HG02870 (cell line): ENCODE data around the gene RAPGEF5.

ENCODE experiments used
- ATAC-seq: cut with Tn5 transposase; IDR thresholded peaks from one replicate; pipeline ENCODE4 v1.9.1; 2021; ENCODE audit warnings: mild to moderate bottlenecking, moderate library complexity; ENCODE audit not compliant: unreplicated experiment

The RAPGEF5 gene

DNA sequence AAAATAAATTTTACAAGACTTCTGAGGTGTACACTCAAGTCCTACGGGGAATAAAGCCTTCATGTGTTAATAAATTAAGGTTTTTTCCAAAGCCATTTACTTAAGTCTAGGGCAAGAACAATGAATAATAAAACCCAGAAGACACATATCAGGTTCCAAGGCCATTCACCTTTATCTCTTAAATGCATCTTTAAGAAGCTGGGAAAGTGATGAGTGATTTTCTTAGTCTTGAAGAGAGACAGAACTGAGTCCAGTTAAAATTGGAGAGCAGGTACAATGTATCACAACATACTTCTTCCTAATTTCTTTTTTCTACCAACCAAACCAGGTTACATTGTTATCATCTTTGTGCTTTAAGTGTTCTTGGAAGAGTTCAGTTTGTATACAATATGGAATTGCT is 189.5 kb downstream of the RAPGEF5 start:
- no peak for ATAC-seq

- no peak for ATAC-seq
Observed at GRCh38 chr7:22166928-22167327, 190.0 kb downstream of the RAPGEF5 start.

DNA sequence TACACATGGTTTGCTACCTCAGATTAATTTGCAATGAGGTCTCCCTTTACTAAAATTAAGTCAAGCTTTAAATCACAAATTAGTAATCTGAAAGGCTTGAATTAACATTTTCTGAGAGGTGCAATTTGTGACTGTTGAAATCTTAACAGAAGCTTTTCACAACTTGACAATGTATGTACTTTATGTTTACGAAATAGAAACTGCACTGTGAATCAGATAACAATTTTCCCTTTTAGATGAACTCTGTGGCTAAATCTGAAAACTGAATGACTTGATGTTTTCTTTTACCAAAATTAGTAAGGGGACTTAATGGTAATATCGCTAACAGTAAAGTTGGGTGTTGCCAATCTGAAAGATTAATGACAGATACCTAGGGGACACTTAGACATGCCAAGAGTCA is 197.6 kb downstream of the RAPGEF5 start:
- ATAC-seq = no peak

GRCh38 chr7:22157552-22157951 is 199.4 kb downstream of the RAPGEF5 start:
- no peak for ATAC-seq

- no peak for ATAC-seq
Observed at GRCh38 chr7:22156205-22156604, 200.7 kb downstream of the RAPGEF5 start.

DNA sequence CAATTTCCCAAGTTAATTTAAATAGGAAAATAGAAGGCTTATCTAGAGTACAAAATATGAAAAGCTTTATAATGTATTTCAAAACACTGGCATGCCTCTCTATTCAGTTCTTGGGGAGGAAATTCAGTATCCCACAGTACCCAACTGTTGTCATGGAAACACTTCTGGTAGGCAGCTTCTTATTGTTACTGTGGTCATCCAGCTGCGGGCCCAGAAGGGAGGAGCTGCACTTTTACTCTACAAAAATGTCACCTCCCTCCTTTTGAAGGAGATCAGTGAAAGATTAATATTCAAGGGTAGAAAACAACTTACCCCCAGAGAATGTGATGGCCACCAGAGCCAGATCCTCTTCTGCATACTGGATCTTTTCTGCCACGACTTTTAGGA is 202.8 kb downstream of the RAPGEF5 start:
- ATAC-seq = no peak

DNA sequence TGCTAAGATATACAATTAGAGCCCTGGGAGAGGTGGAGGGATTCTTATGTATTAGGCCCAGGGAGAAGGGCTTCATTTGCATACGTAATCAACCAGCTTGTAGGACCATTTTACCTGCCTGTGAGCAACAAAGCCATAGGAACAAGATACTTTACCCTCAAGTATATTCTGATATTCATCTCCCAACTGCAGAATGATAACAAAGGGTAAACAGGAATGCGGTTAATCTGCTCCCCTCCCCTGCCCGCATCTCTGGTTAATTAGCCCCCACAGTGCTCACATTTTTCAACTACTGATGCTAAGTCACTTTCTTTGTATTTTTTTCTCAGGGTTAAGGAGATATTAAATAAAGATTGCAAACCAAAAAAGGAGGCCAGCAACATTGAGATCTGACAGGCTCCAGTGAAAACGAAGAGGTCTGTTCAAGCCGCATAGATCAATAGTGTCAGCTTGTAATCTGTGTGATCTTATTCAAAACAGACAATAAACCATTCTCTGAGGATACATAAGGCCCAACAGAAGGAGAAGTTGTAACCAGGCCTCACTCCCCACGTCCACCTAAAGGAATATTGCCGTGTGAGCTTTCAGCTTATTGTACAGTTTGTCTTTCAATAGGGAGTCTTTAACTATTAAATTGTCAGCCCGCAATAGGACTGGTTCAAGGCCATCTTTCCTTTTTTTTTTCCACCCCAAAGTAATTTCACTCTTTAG is 203.4 kb downstream of the RAPGEF5 start:
- no peak for ATAC-seq

DNA sequence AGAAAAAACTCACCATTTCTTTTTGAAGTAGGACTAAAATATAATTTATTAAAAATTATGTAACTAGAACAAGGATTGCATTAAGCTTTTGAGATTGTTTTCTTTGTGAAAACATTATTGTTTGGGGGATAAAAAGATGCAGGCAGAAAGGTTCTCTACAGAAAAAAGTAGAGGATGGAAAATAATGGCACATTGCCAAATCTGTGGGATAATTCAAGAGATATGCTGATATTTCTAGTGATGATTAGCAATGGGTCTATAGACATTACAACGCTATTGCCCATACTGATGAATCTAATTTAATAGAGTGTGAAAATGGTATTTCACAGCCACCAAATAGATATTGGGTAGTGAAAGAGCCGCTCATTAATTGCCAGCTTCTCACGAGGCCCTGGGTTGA is 204.3 kb downstream of the RAPGEF5 start:
- ATAC-seq = no peak

DNA sequence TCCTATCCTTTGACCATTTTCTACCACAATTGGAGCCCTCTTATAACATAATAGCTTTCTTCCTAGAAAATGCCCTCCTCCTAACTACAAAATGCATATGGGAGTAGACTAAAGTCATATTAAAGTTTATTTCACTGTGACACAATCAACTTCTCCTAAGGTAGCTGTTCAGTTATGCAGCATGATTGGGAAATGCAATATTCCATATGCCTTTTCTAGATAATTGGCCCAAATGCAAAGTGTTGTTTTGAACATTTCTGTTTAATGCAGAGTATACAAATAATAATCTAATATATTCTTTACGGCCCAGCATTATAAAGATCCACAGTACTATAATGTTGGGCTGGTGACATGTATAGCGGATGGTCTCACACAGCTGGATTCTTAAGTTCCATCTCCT is 205.1 kb downstream of the RAPGEF5 start:
- ATAC-seq = no peak

GRCh38 chr7:22150221-22150620 is 206.7 kb downstream of the RAPGEF5 start:
- ATAC-seq = no peak

DNA sequence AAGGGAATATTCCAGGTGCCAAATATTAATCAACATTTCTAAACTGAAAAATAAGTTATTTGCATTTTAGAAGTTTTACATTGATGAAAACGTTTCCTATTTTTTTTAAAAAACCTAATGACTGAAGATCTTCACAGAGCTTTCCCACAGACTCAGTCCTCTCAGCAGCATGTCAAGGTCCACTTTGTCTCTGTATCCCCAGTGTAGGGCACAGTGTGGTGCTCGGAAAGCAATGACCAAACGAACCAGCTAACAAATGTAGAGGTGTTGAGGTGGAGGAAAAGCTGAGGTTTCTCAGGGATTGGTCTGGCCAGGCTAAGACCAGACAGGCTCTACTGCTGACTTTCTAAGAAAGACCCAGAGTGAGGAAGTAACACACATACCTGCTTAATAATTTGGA is 209.1 kb downstream of the RAPGEF5 start:
- no peak for ATAC-seq

DNA sequence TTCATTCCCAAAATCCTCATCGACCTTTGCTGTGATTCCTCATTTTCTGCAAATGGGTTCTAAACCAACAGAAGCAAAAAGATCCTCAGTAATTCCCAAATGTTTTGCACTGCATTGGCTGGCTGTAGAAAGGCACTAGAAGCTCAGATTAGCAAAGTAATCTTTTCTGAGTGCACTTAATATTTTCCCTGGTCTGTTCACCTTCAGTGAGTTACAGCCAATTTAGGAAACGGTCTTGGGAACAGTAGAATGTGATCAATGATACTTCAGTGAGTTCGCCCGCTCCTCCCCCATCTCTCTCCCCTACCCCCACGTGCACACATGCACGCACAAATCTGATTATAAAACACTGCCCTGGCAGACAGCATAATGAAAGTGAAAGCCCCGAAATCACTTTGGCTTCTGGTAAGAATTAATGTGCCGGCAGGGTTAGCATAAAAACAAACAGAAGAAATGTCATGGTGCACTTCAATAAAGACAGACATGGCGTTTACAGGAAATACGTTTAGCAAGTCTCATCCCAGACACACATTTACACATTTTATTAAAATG is 209.9 kb downstream of the RAPGEF5 start:
- no peak for ATAC-seq

DNA sequence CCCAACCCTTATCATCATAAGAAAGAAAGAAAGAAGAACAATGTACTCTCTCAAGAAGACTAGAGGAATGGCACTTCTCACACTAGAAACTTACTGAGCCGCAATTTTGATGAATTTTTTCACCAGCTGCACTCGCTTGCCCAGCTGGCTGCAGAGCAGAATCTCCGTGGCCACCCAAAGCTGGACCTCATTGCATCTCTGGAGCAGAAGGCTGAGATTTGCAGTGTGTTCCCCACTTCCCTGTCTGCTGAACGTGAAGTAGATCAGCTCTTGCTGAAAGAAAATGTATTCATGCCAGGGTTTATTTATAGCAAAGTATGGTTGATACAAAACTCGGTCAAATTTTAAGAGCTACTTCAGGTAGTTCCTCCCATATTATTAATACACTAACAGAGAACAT is 212.0 kb downstream of the RAPGEF5 start:
- ATAC-seq = no peak

GRCh38 chr7:22143491-22143890 is 213.5 kb downstream of the RAPGEF5 start:
- ATAC-seq = no peak

- ATAC-seq = no peak
Observed at GRCh38 chr7:22142572-22142971, 214.4 kb downstream of the RAPGEF5 start.

DNA sequence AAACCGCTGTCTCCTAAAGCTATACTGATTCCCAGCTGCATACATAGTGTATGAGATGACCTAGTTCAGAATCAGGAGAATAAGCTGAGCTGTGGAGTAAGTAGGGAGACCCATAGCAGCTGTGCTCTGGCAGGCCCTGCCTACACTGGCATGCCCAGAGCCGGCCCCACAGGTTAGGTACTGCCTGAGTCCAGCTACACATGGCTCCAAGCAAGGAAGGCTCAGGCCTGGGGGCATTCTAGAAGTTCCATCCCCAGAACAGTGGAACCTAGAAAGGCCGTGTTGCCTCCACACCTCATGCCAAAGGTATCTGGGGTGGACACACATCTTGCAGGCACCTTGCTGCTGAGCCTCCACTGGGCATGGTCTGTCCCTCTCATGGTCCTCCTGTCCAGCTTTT is 215.6 kb downstream of the RAPGEF5 start:
- ATAC-seq = no peak

DNA sequence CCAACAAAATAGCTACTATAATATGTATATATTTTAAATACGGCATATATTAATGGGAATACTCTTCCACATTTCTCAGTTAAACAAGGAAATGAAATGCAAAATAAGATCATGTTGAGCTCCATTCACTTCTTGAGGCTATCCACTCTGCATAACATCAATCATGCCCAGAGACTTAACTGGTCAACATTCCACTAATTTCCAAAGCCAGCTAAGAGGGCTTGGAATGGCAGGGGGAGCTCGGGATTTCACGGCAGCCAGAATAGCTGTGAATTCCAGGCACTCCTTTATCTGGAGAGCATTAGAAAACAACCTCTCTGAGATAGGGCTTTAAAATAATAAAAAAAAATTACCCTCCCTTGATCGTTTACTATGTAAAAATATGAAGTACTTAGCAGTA is 216.4 kb downstream of the RAPGEF5 start:
- ATAC-seq = no peak

GRCh38 chr7:22138886-22139285 is 218.1 kb downstream of the RAPGEF5 start:
- ATAC-seq = no peak

GRCh38 chr7:22138106-22138505 is 218.8 kb downstream of the RAPGEF5 start:
- no peak for ATAC-seq

- ATAC-seq = no peak
Observed at GRCh38 chr7:22137466-22137865, 219.5 kb downstream of the RAPGEF5 start.

DNA sequence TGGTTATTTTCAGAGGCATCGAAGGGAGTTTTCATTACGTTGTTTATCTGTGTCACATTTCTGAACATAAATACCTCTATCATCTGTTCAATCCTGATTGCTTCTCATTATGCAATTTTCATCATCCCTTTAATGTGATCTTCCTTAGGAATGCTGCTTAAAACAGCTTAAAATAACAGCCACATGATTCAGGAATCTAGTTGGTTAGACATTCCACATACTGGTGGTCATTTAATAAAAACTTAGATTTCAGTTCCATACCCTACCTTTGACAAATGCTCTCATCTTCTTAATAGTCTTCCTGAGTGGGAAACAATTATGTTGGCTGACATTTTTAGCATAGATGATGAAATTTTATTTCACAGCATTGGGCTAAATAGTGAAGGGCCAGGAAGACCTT is 219.9 kb downstream of the RAPGEF5 start:
- ATAC-seq = no peak

DNA sequence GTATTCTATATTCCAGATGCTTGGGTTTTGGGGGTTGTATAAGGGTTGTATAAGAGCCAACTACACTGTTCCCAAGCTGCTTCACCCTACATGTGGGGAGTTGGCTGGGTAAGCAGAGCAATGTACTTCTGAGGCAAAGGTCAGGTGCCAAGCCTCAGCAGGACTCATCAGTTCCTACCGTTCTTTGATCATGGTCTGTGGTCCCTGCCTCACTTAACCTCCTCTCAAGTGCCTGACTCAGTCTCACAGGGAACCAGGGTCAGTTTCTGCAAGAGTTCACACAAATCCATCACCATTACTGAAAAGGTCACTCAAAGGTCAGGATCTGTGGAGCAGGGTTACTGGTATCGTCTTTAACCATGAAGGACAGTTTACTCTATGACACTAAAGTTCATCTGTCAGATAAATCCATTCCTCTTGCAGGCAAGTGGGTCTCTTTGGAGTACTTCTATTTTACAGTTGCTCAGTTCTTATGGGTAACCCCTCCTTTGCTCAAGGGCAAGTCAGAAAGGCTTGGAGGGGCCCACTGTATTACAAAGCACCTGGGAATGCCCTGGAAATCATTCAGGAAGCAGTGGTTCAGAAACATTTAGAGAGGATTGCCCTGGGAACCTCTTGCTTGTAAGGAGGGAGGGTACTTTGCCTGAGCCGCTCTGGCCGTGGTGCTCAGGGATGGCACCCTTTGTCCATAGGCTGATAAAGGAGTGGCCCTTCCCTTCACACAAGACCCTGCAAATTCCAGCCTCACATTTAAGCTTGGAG is 227.0 kb downstream of the RAPGEF5 start:
- ATAC-seq = no peak
